ENCODE measurements around the gene JMJD7. TPM values are rescaled to one million over a fixed set of nuclear protein-coding genes. Genes with fewer than 3 reads are reported as not detected.

JMJD7 gene
- total RNA-seq, 4 donors from 2014 or later = 1.9 to 10.9 (median 7.6) TPM

DNA sequence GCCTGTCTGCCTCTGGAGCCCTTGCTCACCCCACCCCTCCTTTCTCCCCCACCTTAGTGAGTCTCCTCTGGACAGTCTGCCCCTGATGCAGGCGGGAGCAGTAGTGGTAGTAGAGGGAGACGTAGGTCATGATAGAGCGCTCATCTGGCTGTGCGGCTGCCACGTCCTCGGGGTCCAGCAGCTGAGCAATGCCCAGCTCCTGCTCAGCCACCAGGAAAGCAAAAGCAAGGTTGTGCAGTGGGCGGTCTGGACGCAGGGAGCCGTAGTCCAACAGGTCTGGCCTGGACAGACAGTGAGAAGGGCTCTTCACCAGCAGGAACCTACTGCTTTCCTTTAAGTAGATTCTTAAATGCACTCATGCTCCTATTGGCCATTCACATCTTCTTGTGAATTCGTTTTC, 59.3 kb downstream of the JMJD7 start:
- no peak for DNase-seq
- Histone ChIP-seq H3K27me3 (peaks cover 5% of the 10 kb centered on the region), H3K4me3 (no peak overlapping the region), H3K4me1 (peaks cover 0 to 6% (median 5%) of the 10 kb centered on the region in 4 donors), H3K27ac (no peak overlapping the region), H3K36me3 (no peaks in the 10 kb centered on the region), H3K9me3 (no peaks in the 10 kb centered on the region)
- in situ Hi-C loops (cut with MboI; ENCODE audit: low pct_ligation_motif_present in 1 of 4, low pct_unique_long_range_greater_than_20kb in 1 of 4, low sequenced_read_pairs in 3 of 4) = no loop called here
- 90 to 97% methylated on average over 2 to 10 of the region's 10 CpGs for WGBS, 2 donors (ENCODE audit: low coverage in 1 of 2)
- intact Hi-C loops (cut with DNase I; ENCODE audit: low total_unique reads) = no loop called here
- TF ChIP-seq POLR2A (IDR thresholded peaks at IDR 0.05) (no peak), CTCF (IDR thresholded peaks at IDR 0.05) (no peak), POLR2AphosphoS5 (IDR thresholded peaks at IDR 0.05) (no peak), EP300 (IDR thresholded peaks at IDR 0.05; ENCODE audit: low read depth) (no peak)

Small RNAs within 50 kb of the gene (small RNA-seq; reads per million reads assigned to genes)
- 0 to 0.55 (median 0.26) reads per million in 4 donors for gene JMJD7-PLA2G4B
- gene MIR4310 = 0 reads per million in 4 donors
- gene RNA5SP393 = 0 reads per million in 4 donors

Other genes starting within 250 kb of the JMJD7 start
- 10 to 100 TPM; 12.3 to 33.2 (median 27.6) TPM for gene MGA, start 167.7 kb upstream of the JMJD7 start, total RNA-seq
- gene MAPKBP1, start 53.6 kb upstream of the JMJD7 start, total RNA-seq = 10 to 100 TPM; 16.0 to 36.4 (median 16.8) TPM
- gene PLA2G4B, start 10.8 kb downstream of the JMJD7 start, total RNA-seq = 1 to 10 TPM in 3 of 4 donors, not detected in 1; 1.6 to 5.2 (median 3.5) TPM
- 1 to 10 TPM in 2 of 4 donors, under 1 TPM in 2; 0.16 to 8.0 (median 1.1) TPM for gene SPTBN5, start 66.0 kb downstream of the JMJD7 start, total RNA-seq
- 10 to 100 TPM; 16.9 to 55.4 (median 35.5) TPM for gene EHD4, start 144.5 kb downstream of the JMJD7 start, total RNA-seq
- under 1 TPM in 1 of 4 donors, not detected in 3; 0.32 TPM for gene PLA2G4E, start 192.9 kb downstream of the JMJD7 start, total RNA-seq

Data from transverse colon (tissue), 4 donors.